IMR-90 (cell line): ENCODE data around the gene TIMM21. TPM values are rescaled to one million over a fixed set of nuclear protein-coding genes. Genes with fewer than 3 reads are reported as not detected.

Experiments
- ATAC-seq: fragments of 200-7000 bp; cut with Tn5 transposase; 2 replicates; pipeline ENCODE4 v1.9.1; 2020; ENCODE audit warnings: low read depth, mild to moderate bottlenecking, moderate library complexity
- BruUV-seq: library from RNA; stranded (reverse); fragments of 400-500 nt; replicated peaks from 2 replicates; lab custom pipeline; 2021; lab: Mats Ljungman, UMichigan
- CTCF ChIA-PET: fragments of 300-600 bp; formaldehyde crosslinking; extraction: SDS; loops from one replicate; lab custom pipeline; 2021; ENCODE audit warnings: antibody characterized with exemption; lab: Yijun Ruan, JAX
- POLR2A ChIA-PET: fragments of 300-600 bp; sonication (Branson Sonifier 250); formaldehyde crosslinking; loops from one replicate; lab custom pipeline; 2022; ENCODE audit warnings: antibody characterized with exemption; ENCODE audit not compliant: unreplicated experiment; lab: Charles Lee
- DNase-seq: peaks from one replicate; pipeline ENCODE4 v3.0.0; 2013
- H2AFZ ChIP-seq: replicated peaks from 2 replicates; pipeline ENCODE3; 2013; ENCODE audit warnings: low read length, mild to moderate bottlenecking; ENCODE audit not compliant: poor library complexity
- H2AK5ac ChIP-seq: 2 replicates; pipeline ENCODE4 v1.6.1; 2013; ENCODE audit warnings: low read depth, low read length, inconsistent platforms
- H2AK9ac ChIP-seq: replicated peaks from 2 replicates; pipeline ENCODE3; 2013; ENCODE audit warnings: mild to moderate bottlenecking, low read depth, low read length, moderate library complexity; ENCODE audit not compliant: poor library complexity
- H2BK120ac ChIP-seq: 2 replicates; pipeline ENCODE4 v1.6.1; 2013; ENCODE audit warnings: low read depth, low read length, inconsistent platforms
- H2BK15ac ChIP-seq: 3 replicates; pipeline ENCODE4 v1.6.1; 2013; ENCODE audit warnings: low read depth, low read length, inconsistent platforms
- H2BK20ac ChIP-seq: 2 replicates; pipeline ENCODE4 v1.6.1; 2013; ENCODE audit warnings: low read depth, mild to moderate bottlenecking, inconsistent platforms, low read length, moderate library complexity
- H2BK5ac ChIP-seq: 2 replicates; pipeline ENCODE4 v1.6.1; 2013; ENCODE audit warnings: mild to moderate bottlenecking, low read depth, low read length, inconsistent platforms; ENCODE audit not compliant: poor library complexity, severe bottlenecking
- H3K14ac ChIP-seq: replicated peaks from 2 replicates; pipeline ENCODE4 v1.6.1; 2013; ENCODE audit warnings: low read depth, low read length, inconsistent platforms
- H3K18ac ChIP-seq: 2 replicates; pipeline ENCODE4 v1.6.1; 2013; ENCODE audit warnings: low read depth, low read length, control low read depth
- H3K23ac ChIP-seq: 2 replicates; pipeline ENCODE4 v1.6.1; 2013; ENCODE audit warnings: low read depth, low read length, inconsistent platforms
- H3K27ac ChIP-seq: 2 replicates; pipeline ENCODE4 v1.5.1; 2013; ENCODE audit warnings: mild to moderate bottlenecking, control low read depth, low read length; ENCODE audit not compliant: insufficient read depth
- H3K27me3 ChIP-seq: 2 replicates; pipeline ENCODE4 v1.6.1; 2013; ENCODE audit warnings: low read length; ENCODE audit not compliant: control insufficient read depth, insufficient read depth
- H3K36me3 ChIP-seq: 2 replicates; pipeline ENCODE4 v1.6.1; 2013; ENCODE audit warnings: low read length, mixed read lengths; ENCODE audit not compliant: control insufficient read depth, insufficient read depth
- H3K4ac ChIP-seq: 2 replicates; pipeline ENCODE4 v1.6.1; 2013; ENCODE audit warnings: low read depth, low read length, inconsistent platforms
- H3K4me1 ChIP-seq: 2 replicates; pipeline ENCODE4 v1.6.1; 2013; ENCODE audit warnings: low read length, mixed read lengths; ENCODE audit not compliant: control insufficient read depth, insufficient read depth
- H3K4me2 ChIP-seq: 2 replicates; pipeline ENCODE4 v1.6.1; 2013; ENCODE audit warnings: low read depth, mild to moderate bottlenecking, control low read depth, low read length, moderate library complexity
- H3K4me3 ChIP-seq: 2 replicates; pipeline ENCODE4 v1.5.1; 2013; ENCODE audit warnings: low read depth, mild to moderate bottlenecking, control low read depth, low read length, moderate library complexity; ENCODE audit not compliant: insufficient read depth
- H3K56ac ChIP-seq: 2 replicates; pipeline ENCODE4 v1.6.1; 2013; ENCODE audit warnings: low read length, inconsistent platforms; ENCODE audit not compliant: insufficient read depth; ENCODE audit errors: extremely low read depth
- H3K79me1 ChIP-seq, 2 experiments: 2 replicates each; pipeline ENCODE4 v1.6.1; 2013; ENCODE audit warnings: low read length in 2 of 2, inconsistent platforms in 1 of 2, low read depth in 1 of 2
- H3K9ac ChIP-seq: 2 replicates; pipeline ENCODE4 v1.6.1; 2013; ENCODE audit warnings: low read depth, low read length, control low read depth
- H3K9me1 ChIP-seq: 2 replicates; pipeline ENCODE4 v1.6.1; 2013; ENCODE audit warnings: low read length, inconsistent platforms; ENCODE audit not compliant: insufficient read depth
- H3K9me3 ChIP-seq: 2 replicates; pipeline ENCODE4 v1.6.1; 2013; ENCODE audit warnings: low read length; ENCODE audit not compliant: control insufficient read depth, insufficient read depth
- H4K20me1 ChIP-seq: 2 replicates; pipeline ENCODE4 v1.6.1; 2013; ENCODE audit warnings: low read length, inconsistent platforms; ENCODE audit not compliant: insufficient read depth
- H4K5ac ChIP-seq: 2 replicates; pipeline ENCODE4 v1.6.1; 2013; ENCODE audit warnings: mild to moderate bottlenecking, low read depth, low read length, control low read depth
- H4K8ac ChIP-seq, 2 experiments: 2 replicates each; pipeline ENCODE4 v1.6.1; 2013; ENCODE audit warnings: low read depth in 2 of 2, low read length in 2 of 2, control low read depth in 1 of 2, inconsistent platforms in 1 of 2
- H4K91ac ChIP-seq: 2 replicates; pipeline ENCODE4 v1.6.1; 2013; ENCODE audit warnings: low read depth, low read length, inconsistent platforms; ENCODE audit not compliant: insufficient read depth
- BHLHE40 ChIP-seq: fragments of 150-350 bp; IDR thresholded peaks from 2 replicates; pipeline ENCODE4 v1.6.1; 2016; ENCODE audit warnings: mild to moderate bottlenecking, low read depth, low read length
- CEBPB ChIP-seq: IDR thresholded peaks from 2 replicates; pipeline ENCODE4 v1.6.1; 2012; ENCODE audit warnings: low read depth, low read length, improper control_type of control experiment
- CHD1 ChIP-seq: IDR thresholded peaks from 2 replicates; pipeline ENCODE4 v1.6.1; 2012; ENCODE audit warnings: low read depth, low read length, improper control_type of control experiment
- CTCF ChIP-seq: conservative IDR thresholded peaks from 2 replicates; pipeline ENCODE4 v1.5.1; 2012; ENCODE audit warnings: mild to moderate bottlenecking, low read depth, low read length, improper control_type of control experiment
- FOS ChIP-seq: fragments of 150-350 bp; IDR thresholded peaks from 2 replicates; pipeline ENCODE4 v1.6.1; 2016; ENCODE audit warnings: low read depth, low read length
- MAFK ChIP-seq: IDR thresholded peaks from 2 replicates; pipeline ENCODE4 v1.6.1; 2012; ENCODE audit warnings: low read depth, low read length, improper control_type of control experiment
- MAZ ChIP-seq: IDR thresholded peaks from 2 replicates; pipeline ENCODE4 v1.6.1; 2012; ENCODE audit warnings: low read depth, mild to moderate bottlenecking, low read length, improper control_type of control experiment, moderate library complexity, borderline replicate concordance
- MXI1 ChIP-seq: IDR thresholded peaks from 2 replicates; pipeline ENCODE4 v1.6.1; 2012; ENCODE audit warnings: low read depth, mild to moderate bottlenecking, low read length, moderate library complexity, borderline replicate concordance
- NFE2L2 ChIP-seq: fragments of 150-350 bp; IDR thresholded peaks from 2 replicates; pipeline ENCODE4 v1.6.1; 2016; ENCODE audit warnings: low read depth, mild to moderate bottlenecking, low read length
- POLR2A ChIP-seq: IDR thresholded peaks from 2 replicates; pipeline ENCODE4 v1.6.1; 2012; ENCODE audit warnings: mild to moderate bottlenecking, low read depth, low read length
- RAD21 ChIP-seq: IDR thresholded peaks from 2 replicates; pipeline ENCODE4 v1.6.1; 2012; ENCODE audit warnings: low read length, improper control_type of control experiment
- RCOR1 ChIP-seq: IDR thresholded peaks from 2 replicates; pipeline ENCODE4 v1.6.1; 2012; ENCODE audit warnings: mild to moderate bottlenecking, low read length, improper control_type of control experiment; ENCODE audit not compliant: insufficient replicate concordance
- RFX5 ChIP-seq: IDR thresholded peaks from 2 replicates; pipeline ENCODE4 v1.8.0; 2012; ENCODE audit warnings: low read depth, mild to moderate bottlenecking, low read length, moderate library complexity
- SMC3 ChIP-seq: fragments of 150-350 bp; IDR thresholded peaks from 2 replicates; pipeline ENCODE4 v1.6.1; 2016; ENCODE audit warnings: low read depth, mild to moderate bottlenecking, antibody characterized with exemption, low read length, moderate library complexity
- WGBS, 2 experiments: methylation state at CpG; one replicate each; pipeline versions ENCODE4 v1.1.5 to v1.1.7; 2013; ENCODE audit warnings: missing lambda C conversion rate in 2 of 2; ENCODE audit not compliant: insufficient read length in 1 of 2; ENCODE audit errors: extremely low coverage in 2 of 2; 5-methylcytosine and 5-hydroxymethylcytosine counted together
- dilution Hi-C: fragments of 300-500 bp; cut with HindIII; formaldehyde crosslinking; loops from one replicate; pipeline ENCODE4 v1.14.3; 2018; ENCODE audit warnings: low sequenced_read_pairs; ENCODE audit not compliant: unreplicated experiment
- in situ Hi-C: fragments of 300-500 bp; cut with MboI; formaldehyde crosslinking; loops from 3 replicates; pipeline ENCODE4 v1.14.3; 2019; ENCODE audit warnings: low sequenced_read_pairs, inconsistent platforms, mixed read lengths
- intact Hi-C: fragments of 100-400 bp; cut with micrococcal nuclease; formaldehyde crosslinking; loops from 2 replicates; pipeline ENCODE4 v1.10.0; 2022
- polyA plus RNA-seq, 3 experiments: library from polyadenylated mRNA; depleted of rRNA; stranded (reverse); fragments of >200 nt; gene quantifications; 2 replicates each; pipeline ENCODE4 v1.2.3, GENCODE V29; 2012; ENCODE audit warnings: low replicate concordance in 1 of 3
- total RNA-seq: library from RNA; depleted of rRNA; stranded (reverse); fragments of >200 nt; gene quantifications from 2 replicates; pipeline ENCODE4 v1.2.3, GENCODE V29; 2012
- TF ChIP-seq, protein P1 (sequence below): fragments of 150-350 bp; IDR thresholded peaks from 2 replicates; pipeline ENCODE4 v1.6.1; 2017; ENCODE audit warnings: mild to moderate bottlenecking, antibody characterized with exemption, low read length, low read depth

TIMM21 gene
- total and polyA plus RNA-seq, 2 of the 4 experiments (the other 2 are of a cell fraction): 42.8 to 52.7 TPM

- TF ChIP-seq SMC3: no peak
- no peak for TF ChIP-seq RAD21
These were observed 21.4 kb upstream of the TIMM21 start (continued) for GRCh38 chr18:74126684-74127655.

GRCh38 chr18:74128159-74128558 is 20.2 kb upstream of the TIMM21 start:
- Histone ChIP-seq H2AK5ac (no peak overlapping the region), H3K9me1 (peaks cover 5% of the 10 kb centered on the region), H3K27ac (no peak overlapping the region), H3K4ac (no peak overlapping the region), H3K56ac (no peak overlapping the region), H2BK20ac (no peak overlapping the region), H3K4me2 (no peak overlapping the region), H2BK5ac (no peak overlapping the region), H3K9me3 (no peaks in the 10 kb centered on the region), H2BK15ac (no peak overlapping the region), H3K36me3 (no peaks in the 10 kb centered on the region), H2BK120ac (0 out of 2 replicates have a peak overlapping the region, but pooled peaks have one; percentile 37), H3K79me1 (no peaks in the 10 kb centered on the region), H4K20me1 (no peaks in the 10 kb centered on the region), H3K4me1 (peaks cover 13% of the 10 kb centered on the region), H3K4me3 (no peak overlapping the region), H4K8ac (no peak overlapping the region), H4K5ac (no peak overlapping the region), H4K91ac (no peak overlapping the region), H2AFZ (no peak overlapping the region), H2AK9ac (no peak overlapping the region), H3K18ac (no peak overlapping the region), H3K14ac (no peak overlapping the region), H3K27me3 (no peaks in the 10 kb centered on the region), H3K9ac (no peak overlapping the region), H3K23ac (no peak overlapping the region)
- WGBS, 2 experiments: no CpG with 5 or more reads among the region's 3 CpGs
- intact Hi-C loops (no loop called here), dilution Hi-C loops (no loop called here), in situ Hi-C loops (no loop called here)
- POLR2A ChIA-PET: no interaction called here
- BruUV-seq: no TSS peak
- ATAC-seq (no peak), DNase-seq (no peak)
- CTCF ChIA-PET: no interaction called here
- TF ChIP-seq POLR2A (no peak), NFE2L2 (no peak), CTCF (no peak), MAZ (no peak), SMC3 (no peak), MXI1 (no peak), BHLHE40 (no peak), CEBPB (no peak), FOS (no peak), RCOR1 (no peak), RFX5 (no peak), CHD1 (no peak), RAD21 (no peak), MAFK (no peak)
- TF ChIP-seq, protein P1, sequence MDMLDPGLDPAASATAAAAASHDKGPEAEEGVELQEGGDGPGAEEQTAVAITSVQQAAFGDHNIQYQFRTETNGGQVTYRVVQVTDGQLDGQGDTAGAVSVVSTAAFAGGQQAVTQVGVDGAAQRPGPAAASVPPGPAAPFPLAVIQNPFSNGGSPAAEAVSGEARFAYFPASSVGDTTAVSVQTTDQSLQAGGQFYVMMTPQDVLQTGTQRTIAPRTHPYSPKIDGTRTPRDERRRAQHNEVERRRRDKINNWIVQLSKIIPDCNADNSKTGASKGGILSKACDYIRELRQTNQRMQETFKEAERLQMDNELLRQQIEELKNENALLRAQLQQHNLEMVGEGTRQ: no peak
